Skin epidermis (tissue), 12 donors: Measurements from ENCODE around the gene NIPA2.
"Not testable (repeated sequence)": the region's sequence is repeated elsewhere in the genome, so short reads cannot be mapped to it uniquely, and the experiment has no call there.

Source experiments
- H3K27ac ChIP-seq, 21 experiments: fragments of 200-600 bp; sonication (generic) in 11 of 21; one replicate each; pipeline ENCODE4 v1.5.0; 2020; ENCODE audit warnings: mild to moderate bottlenecking in 3 of 21, inconsistent platforms in 2 of 21, moderate library complexity in 2 of 21
- H3K4me3 ChIP-seq, 7 experiments: fragments of 200-600 bp; sonication (generic) in 2 of 7; one replicate each; pipeline ENCODE4 v1.5.0; 2020; ENCODE audit warnings: inconsistent platforms in 2 of 7, mild to moderate bottlenecking in 2 of 7, moderate library complexity in 1 of 7

NIPA2 gene

GRCh38 chr15:22838292-22839042, at the start of gene NIPA2:
Gene NIPA2, plus strand, starts transcription at chr15:22838666. Its CDS starts 13,066 bp downstream, at chr15:22851732.
- H3K4me3 ChIP-seq = peak within 1 kb of the TSS; percentile 68 to 93 (median 80)
- peak within 1 kb of the TSS; percentile 49 to 98 (median 93) for H3K27ac ChIP-seq

DNA sequence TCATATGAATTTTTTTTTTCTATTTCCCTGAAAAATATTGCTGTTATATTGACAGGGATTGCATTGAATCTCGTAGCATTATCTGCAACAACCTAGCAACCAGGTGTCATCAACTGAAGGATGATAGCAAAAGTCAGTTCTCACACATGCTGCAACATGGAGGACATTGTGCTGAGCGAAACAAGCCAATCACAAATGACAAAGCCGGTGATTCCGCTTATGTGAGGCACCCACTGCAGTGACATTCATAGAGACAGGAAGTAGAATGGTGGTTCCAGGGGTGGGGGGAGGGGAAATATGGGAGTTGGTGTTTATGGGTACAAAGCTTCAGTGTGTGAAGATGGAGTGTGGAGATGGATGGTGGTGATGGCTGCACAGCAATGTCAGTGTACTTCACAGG, 44.4 kb upstream of the NIPA2 start:
- H3K4me3 ChIP-seq = no peak overlapping the region

DNA sequence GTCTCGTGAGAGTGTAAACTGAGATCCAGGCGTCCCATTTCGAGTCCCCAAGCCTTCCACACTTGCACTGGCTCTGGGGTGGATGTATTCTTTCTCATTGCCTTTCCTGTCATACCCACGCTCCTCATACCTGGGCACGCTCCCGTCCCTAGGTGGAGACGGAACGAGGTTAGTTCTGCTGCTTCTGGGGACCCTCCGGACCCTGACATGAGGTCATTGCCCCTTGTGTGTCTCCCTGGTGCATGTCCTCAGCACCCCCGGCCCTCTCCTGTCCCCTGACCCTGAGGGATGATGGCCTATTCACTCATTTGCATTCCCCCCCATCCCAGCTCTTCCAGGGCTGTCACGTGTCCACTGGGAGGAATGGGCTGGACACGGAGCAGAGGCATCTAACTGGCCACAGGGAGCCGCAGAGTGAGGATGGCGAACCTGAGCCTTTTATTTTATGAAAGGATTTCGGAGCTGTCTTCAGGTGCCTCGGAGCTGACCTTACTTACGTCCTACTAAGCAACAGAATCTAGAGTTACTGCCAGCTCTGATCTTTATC, 43.8 kb upstream of the NIPA2 start:
- Histone ChIP-seq H3K4me3 (no peak overlapping the region), H3K27ac (no peak overlapping the region)

More for the DNA sequence above, 44.4 kb upstream of the NIPA2 start:
- H3K27ac ChIP-seq = no peak overlapping the region

DNA sequence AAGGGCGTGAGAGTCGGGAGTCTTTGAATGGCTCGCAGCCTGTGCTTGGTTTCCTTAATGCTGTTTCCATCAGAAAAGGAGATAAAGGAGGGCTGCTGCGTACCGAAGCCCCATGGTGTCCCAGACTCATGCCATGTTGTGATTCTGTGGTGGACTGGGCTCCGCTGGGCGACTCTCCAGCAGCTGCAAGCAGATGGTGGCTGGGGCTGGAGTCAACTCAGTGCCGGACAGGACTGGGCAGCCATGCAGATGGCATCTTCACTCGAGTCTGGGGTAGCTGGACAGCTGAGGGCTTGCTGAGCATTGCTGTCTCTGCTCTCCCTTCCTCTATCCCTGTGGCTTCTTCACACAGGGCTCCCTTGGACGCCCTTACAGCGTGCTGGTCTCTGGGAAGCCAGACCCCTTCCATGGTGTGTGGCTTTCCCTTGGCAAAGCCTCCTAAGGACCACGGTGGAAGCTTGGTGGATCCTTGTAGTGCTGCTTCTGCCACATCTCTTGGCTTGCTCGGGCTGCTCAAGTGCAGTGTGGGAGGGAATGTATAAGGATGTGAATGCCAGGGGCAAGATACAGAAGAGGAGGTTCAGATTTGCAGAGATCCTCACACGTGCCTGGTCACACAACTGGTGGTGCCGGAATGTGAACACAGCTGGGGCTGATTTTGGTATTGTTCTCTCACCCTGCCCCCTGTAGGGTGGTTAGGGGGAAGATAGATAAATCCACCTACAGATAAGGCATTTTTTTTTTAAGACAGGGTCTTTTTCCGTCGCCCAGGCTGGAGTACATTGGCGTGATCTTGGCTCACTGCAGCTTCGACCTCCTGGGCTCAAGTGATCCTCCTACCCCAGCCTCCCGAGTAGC, 43.0 kb upstream of the NIPA2 start:
- Histone ChIP-seq H3K4me3 (no peak overlapping the region), H3K27ac (peak overlapping the region in 1 of 21 experiments; percentile 75)

- no peak overlapping the region for H3K4me3 ChIP-seq
Observed at GRCh38 chr15:22796079-22796478, 42.4 kb upstream of the NIPA2 start.

GRCh38 chr15:22799902-22800301, 38.6 kb upstream of the NIPA2 start:
- Histone ChIP-seq H3K4me3 (no peak overlapping the region), H3K27ac (no peak overlapping the region)

More at GRCh38 chr15:22796079-22796478, 42.4 kb upstream of the NIPA2 start:
- H3K27ac ChIP-seq = peak overlapping the region in 4 of 21 experiments; percentile 60 to 75 (median 70)

GRCh38 chr15:22803006-22803405, 35.5 kb upstream of the NIPA2 start:
- H3K27ac ChIP-seq, H3K4me3 ChIP-seq: not testable (repeated sequence)

DNA sequence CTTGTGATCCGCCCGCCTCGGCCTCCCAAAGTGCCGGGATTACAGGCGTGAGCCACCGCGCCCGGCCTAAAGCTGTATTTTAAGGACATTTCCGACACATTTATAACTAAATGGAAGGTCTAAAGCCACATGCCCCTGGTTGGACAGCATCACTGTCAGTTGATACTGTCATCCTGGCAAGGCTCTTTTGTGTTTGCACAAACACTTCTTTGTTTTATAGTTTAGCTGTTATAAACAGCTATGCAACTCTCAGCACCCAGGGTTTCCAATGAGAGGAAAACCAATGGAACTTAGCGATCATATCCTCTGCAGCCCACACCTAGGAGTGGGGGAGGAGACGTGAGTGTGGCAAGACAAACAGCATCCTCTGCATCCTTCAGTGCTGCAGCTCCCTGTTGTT, 32.3 kb upstream of the NIPA2 start:
- Histone ChIP-seq H3K27ac (no peak overlapping the region), H3K4me3 (no peak overlapping the region)

DNA sequence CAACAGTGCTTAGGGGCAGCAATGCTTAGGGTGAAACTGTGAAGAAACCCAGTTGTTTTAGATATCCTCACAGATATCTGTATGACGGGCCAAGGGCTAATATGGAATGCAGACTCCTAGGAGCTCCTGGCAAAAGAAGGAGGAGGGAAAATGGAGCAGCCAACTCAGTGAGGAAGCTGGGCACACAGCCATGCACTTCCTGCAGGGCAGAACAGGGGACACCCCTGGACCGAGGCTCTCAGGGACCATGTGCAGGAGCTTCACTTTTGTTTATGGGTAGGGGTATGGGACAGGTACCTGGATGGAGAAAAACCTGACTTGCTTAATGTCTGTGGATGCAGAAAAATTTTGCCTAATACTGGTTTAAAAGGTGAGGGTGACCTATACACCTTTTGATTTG, 31.8 kb upstream of the NIPA2 start:
- H3K4me3 ChIP-seq = no peak overlapping the region
- no peak overlapping the region for H3K27ac ChIP-seq

DNA sequence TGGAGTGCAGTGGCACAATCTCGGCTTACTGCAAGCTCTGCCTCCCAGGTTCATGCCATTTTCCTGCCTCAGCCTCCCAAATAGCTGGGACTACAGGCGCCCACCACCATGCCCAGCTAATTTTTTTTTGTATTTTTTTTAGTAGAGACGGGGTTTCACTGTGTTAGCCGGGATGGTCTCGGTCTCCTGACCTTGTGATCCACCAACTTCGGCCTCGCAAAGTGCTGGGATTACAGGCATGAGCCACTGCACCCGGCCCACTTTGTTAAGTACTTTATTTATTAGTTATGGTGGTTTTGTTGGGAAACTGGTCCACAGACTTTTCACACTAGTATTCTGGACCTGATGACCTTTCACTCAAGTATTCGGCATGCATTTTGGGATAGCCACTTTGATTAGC, 30.6 kb upstream of the NIPA2 start:
- not testable (repeated sequence) for H3K4me3 ChIP-seq, H3K27ac ChIP-seq

GRCh38 chr15:22808240-22808639, 30.2 kb upstream of the NIPA2 start:
- Histone ChIP-seq H3K27ac (no peak overlapping the region), H3K4me3 (no peak overlapping the region)

GRCh38 chr15:22808761-22809280, 29.6 kb upstream of the NIPA2 start:
- H3K4me3 ChIP-seq = no peak overlapping the region
- no peak overlapping the region for H3K27ac ChIP-seq

- no peak overlapping the region for H3K27ac ChIP-seq
- H3K4me3 ChIP-seq = no peak overlapping the region
Observed at GRCh38 chr15:22810033-22810852, 28.2 kb upstream of the NIPA2 start.

DNA sequence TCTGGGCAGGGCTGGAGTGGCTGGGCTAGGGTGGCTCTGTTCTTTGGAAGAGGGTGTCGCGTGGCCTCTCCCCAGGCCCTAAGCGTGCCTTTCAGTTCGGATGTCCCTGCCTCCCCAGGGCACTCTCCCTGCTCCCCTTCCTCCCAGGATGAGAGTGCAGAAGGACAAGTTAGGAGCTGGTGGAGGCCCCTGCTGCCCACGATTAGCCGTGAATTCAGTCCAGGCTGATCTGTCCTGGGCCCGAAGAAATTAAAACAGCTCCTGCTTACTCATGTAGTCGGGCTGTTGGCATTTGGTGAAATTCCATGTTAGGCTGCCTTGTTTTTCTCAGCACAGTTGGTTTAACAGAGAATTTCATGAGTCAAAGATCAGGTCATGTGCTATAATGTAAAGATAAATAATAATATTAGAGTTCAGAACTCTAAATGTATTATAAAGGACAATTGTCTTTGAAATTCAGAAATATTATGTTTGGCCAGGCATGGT, 27.6 kb upstream of the NIPA2 start:
- no peak overlapping the region for H3K27ac ChIP-seq
- no peak overlapping the region for H3K4me3 ChIP-seq

DNA sequence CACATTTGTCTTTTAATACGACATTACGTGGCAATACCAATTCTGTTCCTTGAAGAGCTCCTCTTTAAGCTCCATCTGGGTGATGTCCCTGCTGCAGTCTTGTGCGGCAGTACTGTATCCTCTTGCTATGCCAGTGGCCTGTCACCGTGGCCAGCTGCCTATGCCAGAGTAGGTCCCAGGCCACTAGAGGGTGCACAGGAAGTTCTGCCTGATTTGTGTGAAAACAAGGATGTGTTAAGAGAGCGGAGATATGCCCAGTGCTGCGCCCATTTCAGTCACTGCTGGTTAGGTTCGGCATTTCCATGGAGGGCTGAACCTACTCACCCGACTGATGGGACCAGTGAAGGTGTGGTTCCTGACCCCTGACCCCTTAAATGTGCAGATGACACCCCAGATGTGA, 26.8 kb upstream of the NIPA2 start:
- Histone ChIP-seq H3K4me3 (no peak overlapping the region), H3K27ac (no peak overlapping the region)

DNA sequence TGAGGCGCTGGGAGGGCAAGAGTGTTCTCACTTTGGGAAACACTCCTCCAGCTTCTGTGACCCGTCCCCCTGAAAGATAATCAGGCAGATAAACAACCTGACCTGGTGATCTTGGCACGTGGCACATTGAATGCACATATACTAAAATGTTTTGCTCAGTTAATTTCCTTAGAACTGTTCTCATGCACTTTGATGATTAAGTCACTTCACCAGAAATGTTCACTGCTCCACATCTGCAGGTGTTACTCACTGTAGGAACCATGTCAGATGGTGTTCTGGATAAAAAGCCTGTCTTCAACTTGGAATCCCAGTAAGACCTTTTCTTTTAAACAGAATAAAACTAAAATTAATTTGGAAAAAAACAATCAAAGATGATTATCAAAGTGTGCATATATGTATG, 24.6 kb upstream of the NIPA2 start:
- no peak overlapping the region for H3K27ac ChIP-seq
- no peak overlapping the region for H3K4me3 ChIP-seq

GRCh38 chr15:22815766-22816165, 22.7 kb upstream of the NIPA2 start:
- no peak overlapping the region for H3K4me3 ChIP-seq
- no peak overlapping the region for H3K27ac ChIP-seq

DNA sequence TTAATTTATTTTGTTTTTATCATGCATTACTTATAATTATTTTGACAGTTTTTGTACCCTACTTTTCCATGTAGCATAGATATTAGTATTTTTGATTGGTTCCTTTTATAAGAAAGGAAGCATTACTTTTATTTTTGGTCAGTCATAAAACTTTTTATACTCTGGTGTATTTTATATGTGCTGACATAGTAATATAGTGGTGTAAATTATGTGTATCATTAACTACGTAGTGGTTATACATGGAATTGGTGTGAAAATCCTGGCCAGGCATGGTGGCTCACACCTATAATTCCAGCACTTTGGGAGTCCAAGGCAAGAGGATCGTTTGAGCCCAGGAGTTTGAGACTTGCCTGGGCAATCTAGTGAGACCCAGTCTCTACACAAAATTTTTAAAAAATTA, 18.8 kb upstream of the NIPA2 start:
- Histone ChIP-seq H3K27ac (no peak overlapping the region), H3K4me3 (no peak overlapping the region)

- Histone ChIP-seq H3K4me3 (no peak overlapping the region), H3K27ac (no peak overlapping the region)
Observed at GRCh38 chr15:22823495-22824128, 14.9 kb upstream of the NIPA2 start.
